Measurements from ENCODE around the gene GALNT17. TPM values are rescaled to one million over a fixed set of nuclear protein-coding genes. Genes with fewer than 3 reads are reported as not detected.

The GALNT17 gene
- total and polyA plus RNA-seq, 12 donors, result 0.94 to 37.5 (median 8.1) TPM

- DNase-seq, result no peak
- WGBS, 4 donors, result 86 to 97% (median 89%) methylated on average over 10 of the region's 10 CpGs; no CpG with 5 or more reads in 1 of the 4 donors
- Histone ChIP-seq H3K9me3 (replicated peaks in 1 of 3) (no peaks in the 10 kb centered on the region), H3K36me3 (replicated peaks in 1 of 2) (no peaks in the 10 kb centered on the region), H3K4me3 (no peak overlapping the region), H3K27me3 (no peaks in the 10 kb centered on the region), H3K27ac (no peak overlapping the region), H3K4me1 (replicated peaks in 1 of 2) (no peaks in the 10 kb centered on the region)
- intact Hi-C loops (cut with DNase I), result no loop called here
- TF ChIP-seq CTCF (IDR thresholded peaks at IDR 0.05) (no peak), POLR2A (IDR thresholded peaks at IDR 0.05) (no peak)
Observed at GRCh38 chr7:71229148-71229547, 97.2 kb downstream of the GALNT17 start.

- no peaks in the 10 kb centered on the region for H3K4me1 ChIP-seq (replicated peaks in 1 of 2)
- WGBS, 4 donors, result 85 to 88% (median 87%) methylated on average over 6 of the region's 6 CpGs
- no peak overlapping the region for H3K27ac ChIP-seq
- H3K9me3 ChIP-seq (replicated peaks in 1 of 3), result no peaks in the 10 kb centered on the region
- no peak for DNase-seq
- H3K27me3 ChIP-seq, result no peaks in the 10 kb centered on the region
- no peak overlapping the region for H3K4me3 ChIP-seq
- no peaks in the 10 kb centered on the region for H3K36me3 ChIP-seq (replicated peaks in 1 of 2)
- no peak for TF ChIP-seq POLR2A (IDR thresholded peaks at IDR 0.05)
- TF ChIP-seq CTCF (IDR thresholded peaks at IDR 0.05), result no peak
- intact Hi-C loops (cut with DNase I), result no loop called here
Observed at GRCh38 chr7:71229699-71230098, 97.8 kb downstream of the GALNT17 start.

GRCh38 chr7:71235253-71235652 is 103.3 kb downstream of the GALNT17 start:
- WGBS, 4 donors, result 88 to 94% (median 90%) methylated on average over 10 of the region's 10 CpGs
- intact Hi-C loops (cut with DNase I), result no loop called here
- H3K27ac ChIP-seq, result no peak overlapping the region

More at GRCh38 chr7:71235253-71235652, 103.3 kb downstream of the GALNT17 start:
- Histone ChIP-seq H3K9me3 (replicated peaks in 1 of 3) (no peaks in the 10 kb centered on the region), H3K27me3 (no peaks in the 10 kb centered on the region), H3K36me3 (replicated peaks in 1 of 2) (no peaks in the 10 kb centered on the region), H3K4me1 (replicated peaks in 1 of 2) (no peaks in the 10 kb centered on the region), H3K4me3 (no peak overlapping the region)
- TF ChIP-seq CTCF (IDR thresholded peaks at IDR 0.05) (no peak), POLR2A (IDR thresholded peaks at IDR 0.05) (no peak)
- DNase-seq, result no peak
